HL-60 (cell line): ENCODE measurements around the gene TRAF4.
"Not testable (repeated sequence)": the region's sequence is repeated elsewhere in the genome, so short reads cannot be mapped to it uniquely, and the experiment has no call there.

Source experiments
- DNase-seq, 2 experiments: peaks; one replicate each; pipeline ENCODE4 v3.0.0-alpha.2; 2010 to 2020; ENCODE audit warnings: low read depth in 1 of 2, low spot score in 1 of 2
- H3K27ac ChIP-seq: fragments of 250-450 bp; sonication (Bioruptor Pico); replicated peaks from 2 replicates; pipeline ENCODE4 v1.5.1; 2020; ENCODE audit warnings: mild to moderate bottlenecking, moderate library complexity
- H3K27me3 ChIP-seq: fragments of 250-450 bp; sonication (Bioruptor Pico); 2 replicates; pipeline ENCODE4 v1.5.1; 2021; ENCODE audit warnings: mild to moderate bottlenecking, moderate library complexity; ENCODE audit not compliant: insufficient read depth, poor library complexity, severe bottlenecking
- H3K4me3 ChIP-seq: replicated peaks from 2 replicates; pipeline ENCODE4 v1.5.1; 2011; ENCODE audit warnings: mild to moderate bottlenecking, control low read depth, low read length; ENCODE audit not compliant: insufficient read depth
- GABPA ChIP-seq: IDR thresholded peaks from 2 replicates; pipeline ENCODE4 v1.6.1; 2012; ENCODE audit warnings: low read depth
- POLR2AphosphoS5 ChIP-seq: IDR thresholded peaks from 2 replicates; pipeline ENCODE4 v1.6.1; 2012; ENCODE audit warnings: low read depth
- SPI1 ChIP-seq: IDR thresholded peaks from 2 replicates; pipeline ENCODE4 v1.6.1; 2012; ENCODE audit warnings: low read depth, mild to moderate bottlenecking, borderline replicate concordance
- TF ChIP-seq, protein P1 (sequence below): IDR thresholded peaks from one replicate; pipeline ENCODE4 v1.5.1; 2011; ENCODE audit warnings: low read length, control low read depth, inconsistent platforms; ENCODE audit not compliant: insufficient read depth
- TF ChIP-seq, protein P2 (sequence below): IDR thresholded peaks from 2 replicates; pipeline ENCODE4 v1.6.1; 2012; ENCODE audit warnings: low read depth; ENCODE audit not compliant: insufficient replicate concordance

Gene TRAF4

DNA sequence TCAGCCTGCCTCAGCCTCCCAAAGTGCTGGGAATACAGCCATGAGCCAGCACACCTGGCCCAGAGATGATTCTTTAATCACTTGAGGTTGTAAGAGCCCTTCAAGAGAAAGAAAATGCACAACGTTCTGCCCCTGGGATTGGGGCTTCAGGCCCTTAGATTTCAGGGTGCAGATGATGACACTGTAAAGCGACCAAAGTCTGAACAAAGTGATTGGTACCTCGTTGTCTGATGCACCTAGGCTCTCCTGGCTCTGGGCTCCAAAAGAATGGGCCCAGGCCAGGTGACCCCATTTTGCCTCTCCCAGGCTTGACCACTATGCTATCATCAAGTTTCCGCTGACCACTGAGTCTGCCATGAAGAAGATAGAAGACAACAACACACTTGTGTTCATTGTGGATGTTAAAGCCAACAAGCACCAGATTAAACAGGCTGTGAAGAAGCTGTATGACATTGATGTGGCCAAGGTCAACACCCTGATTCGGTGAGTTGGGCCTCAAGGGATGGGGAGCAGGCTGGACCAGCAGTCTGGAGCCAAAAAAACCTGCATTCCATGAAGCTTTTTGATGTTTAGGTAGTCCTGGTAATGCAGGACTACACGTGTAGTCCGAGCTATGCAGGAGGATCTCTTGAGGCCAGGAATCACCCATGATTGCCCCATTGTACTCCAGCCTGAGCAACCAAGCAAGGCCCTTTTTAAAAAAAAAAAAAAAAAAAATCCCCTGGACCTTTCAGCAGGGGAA lies 21.2 kb upstream of the TRAF4 start:
- peak overlapping the region; percentile 76 for H3K4me3 ChIP-seq
- TF ChIP-seq, protein P1, sequence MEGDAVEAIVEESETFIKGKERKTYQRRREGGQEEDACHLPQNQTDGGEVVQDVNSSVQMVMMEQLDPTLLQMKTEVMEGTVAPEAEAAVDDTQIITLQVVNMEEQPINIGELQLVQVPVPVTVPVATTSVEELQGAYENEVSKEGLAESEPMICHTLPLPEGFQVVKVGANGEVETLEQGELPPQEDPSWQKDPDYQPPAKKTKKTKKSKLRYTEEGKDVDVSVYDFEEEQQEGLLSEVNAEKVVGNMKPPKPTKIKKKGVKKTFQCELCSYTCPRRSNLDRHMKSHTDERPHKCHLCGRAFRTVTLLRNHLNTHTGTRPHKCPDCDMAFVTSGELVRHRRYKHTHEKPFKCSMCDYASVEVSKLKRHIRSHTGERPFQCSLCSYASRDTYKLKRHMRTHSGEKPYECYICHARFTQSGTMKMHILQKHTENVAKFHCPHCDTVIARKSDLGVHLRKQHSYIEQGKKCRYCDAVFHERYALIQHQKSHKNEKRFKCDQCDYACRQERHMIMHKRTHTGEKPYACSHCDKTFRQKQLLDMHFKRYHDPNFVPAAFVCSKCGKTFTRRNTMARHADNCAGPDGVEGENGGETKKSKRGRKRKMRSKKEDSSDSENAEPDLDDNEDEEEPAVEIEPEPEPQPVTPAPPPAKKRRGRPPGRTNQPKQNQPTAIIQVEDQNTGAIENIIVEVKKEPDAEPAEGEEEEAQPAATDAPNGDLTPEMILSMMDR, result no peak
- TF ChIP-seq GABPA (no peak), POLR2AphosphoS5 (no peak), SPI1 (no peak)
- TF ChIP-seq, protein P2, sequence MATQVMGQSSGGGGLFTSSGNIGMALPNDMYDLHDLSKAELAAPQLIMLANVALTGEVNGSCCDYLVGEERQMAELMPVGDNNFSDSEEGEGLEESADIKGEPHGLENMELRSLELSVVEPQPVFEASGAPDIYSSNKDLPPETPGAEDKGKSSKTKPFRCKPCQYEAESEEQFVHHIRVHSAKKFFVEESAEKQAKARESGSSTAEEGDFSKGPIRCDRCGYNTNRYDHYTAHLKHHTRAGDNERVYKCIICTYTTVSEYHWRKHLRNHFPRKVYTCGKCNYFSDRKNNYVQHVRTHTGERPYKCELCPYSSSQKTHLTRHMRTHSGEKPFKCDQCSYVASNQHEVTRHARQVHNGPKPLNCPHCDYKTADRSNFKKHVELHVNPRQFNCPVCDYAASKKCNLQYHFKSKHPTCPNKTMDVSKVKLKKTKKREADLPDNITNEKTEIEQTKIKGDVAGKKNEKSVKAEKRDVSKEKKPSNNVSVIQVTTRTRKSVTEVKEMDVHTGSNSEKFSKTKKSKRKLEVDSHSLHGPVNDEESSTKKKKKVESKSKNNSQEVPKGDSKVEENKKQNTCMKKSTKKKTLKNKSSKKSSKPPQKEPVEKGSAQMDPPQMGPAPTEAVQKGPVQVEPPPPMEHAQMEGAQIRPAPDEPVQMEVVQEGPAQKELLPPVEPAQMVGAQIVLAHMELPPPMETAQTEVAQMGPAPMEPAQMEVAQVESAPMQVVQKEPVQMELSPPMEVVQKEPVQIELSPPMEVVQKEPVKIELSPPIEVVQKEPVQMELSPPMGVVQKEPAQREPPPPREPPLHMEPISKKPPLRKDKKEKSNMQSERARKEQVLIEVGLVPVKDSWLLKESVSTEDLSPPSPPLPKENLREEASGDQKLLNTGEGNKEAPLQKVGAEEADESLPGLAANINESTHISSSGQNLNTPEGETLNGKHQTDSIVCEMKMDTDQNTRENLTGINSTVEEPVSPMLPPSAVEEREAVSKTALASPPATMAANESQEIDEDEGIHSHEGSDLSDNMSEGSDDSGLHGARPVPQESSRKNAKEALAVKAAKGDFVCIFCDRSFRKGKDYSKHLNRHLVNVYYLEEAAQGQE, result no peak
- peaks cover 2% of the 10 kb centered on the region for H3K27me3 ChIP-seq
- DNase-seq, result no peak
- H3K27ac ChIP-seq, result peak overlapping the region; percentile 96

DNA sequence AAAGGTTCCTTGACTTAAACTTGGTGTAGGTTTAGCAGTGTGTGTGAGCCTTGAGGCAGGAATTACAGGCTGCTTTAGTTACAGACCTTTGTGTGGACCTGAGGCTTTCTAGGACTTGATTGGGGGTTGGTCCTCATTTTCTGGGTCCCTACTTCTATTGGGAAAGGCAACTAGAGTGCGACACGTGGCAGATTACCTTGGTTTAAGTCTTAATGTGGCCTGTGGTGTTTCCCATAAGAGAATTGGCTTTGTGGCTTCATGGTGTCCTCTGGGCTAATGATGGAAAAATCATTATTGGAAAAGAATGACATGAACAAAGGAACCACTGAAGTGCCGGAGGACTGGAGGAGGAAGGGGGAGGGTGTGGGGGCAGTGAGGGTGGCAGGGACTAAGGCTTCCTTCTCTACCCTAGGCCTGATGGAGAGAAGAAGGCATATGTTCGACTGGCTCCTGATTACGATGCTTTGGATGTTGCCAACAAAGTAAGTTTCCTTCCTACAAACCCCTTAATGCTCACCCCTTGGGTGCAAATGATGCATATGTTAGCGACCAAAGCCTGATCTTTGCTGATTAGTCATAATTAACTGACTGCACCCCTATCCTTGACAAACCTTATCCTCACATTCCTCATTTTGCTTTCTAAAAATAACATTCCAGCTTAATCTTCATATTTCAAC lies 20.5 kb upstream of the TRAF4 start:
- peak overlapping the region; percentile 76 for H3K4me3 ChIP-seq
- no peaks in the 10 kb centered on the region for H3K27me3 ChIP-seq
- DNase-seq, result peak in 1 of 2 experiments; percentile 39
- H3K27ac ChIP-seq, result no peak overlapping the region
- TF ChIP-seq SPI1 (no peak), GABPA (no peak), POLR2AphosphoS5 (no peak)
- TF ChIP-seq, protein P2, result no peak
- TF ChIP-seq, protein P1, result no peak

DNA sequence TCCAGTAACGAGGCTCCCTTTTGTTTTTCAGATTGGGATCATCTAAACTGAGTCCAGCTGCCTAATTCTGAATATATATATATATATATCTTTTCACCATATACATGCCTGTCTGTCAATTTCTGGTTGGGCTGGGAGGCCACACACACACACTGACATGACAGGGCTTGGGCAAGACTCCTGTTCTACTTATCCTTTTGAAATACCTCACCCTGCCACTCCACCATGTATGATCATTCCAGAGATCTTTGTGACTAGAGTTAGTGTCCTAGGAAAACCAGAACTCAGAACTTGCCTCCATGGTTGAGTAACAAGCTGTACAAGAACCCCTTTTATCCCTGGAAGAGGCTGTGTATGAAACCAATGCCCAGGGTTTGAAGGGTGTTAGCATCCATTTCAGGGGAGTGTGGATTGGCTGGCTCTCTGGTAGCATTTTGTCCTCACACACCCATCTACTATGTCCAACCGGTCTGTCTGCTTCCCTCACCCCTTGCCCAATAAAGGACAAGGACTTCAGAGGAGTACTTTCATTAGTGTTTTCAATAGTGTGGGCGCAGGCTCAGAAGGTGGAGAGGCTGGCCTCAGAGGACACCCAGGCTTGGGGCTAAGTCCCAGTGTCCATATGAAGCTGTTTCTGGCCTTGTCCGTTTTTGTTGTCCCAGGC lies 19.8 kb upstream of the TRAF4 start:
- not testable (repeated sequence) for H3K27me3 ChIP-seq, H3K27ac ChIP-seq, DNase-seq
- H3K4me3 ChIP-seq, result peak overlapping the region; percentile 68

DNA sequence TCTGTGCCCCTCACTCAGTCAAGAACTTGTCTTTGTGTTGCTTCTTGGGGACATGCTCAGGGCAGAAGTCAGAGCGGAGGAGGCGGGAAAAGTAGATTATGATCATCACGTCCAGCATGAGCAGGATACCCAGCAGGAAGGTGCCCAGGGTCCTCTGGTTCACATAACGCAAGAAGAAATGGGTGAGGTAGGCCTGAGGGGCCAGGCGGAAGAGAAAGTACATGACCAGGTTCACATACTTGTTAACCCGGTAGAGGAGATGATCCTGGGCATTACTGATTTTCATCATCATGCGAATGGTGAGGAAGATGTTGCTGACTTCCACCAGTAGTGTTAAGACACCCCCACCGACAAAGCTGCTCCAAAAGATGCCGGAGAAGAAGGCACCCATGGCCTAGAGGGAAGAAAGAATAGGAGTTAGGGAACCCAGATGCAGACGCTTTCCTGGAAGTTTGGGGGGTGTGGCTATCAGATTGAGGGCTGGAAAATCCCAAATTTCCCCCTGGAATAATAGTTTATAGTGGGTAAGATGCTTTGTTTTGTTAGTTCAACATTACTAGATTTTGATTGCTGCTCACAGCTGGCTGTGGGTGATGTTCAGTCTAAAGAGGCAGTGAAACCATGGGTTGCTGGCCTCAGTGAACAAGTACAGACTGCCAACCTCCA lies 19.2 kb upstream of the TRAF4 start:
- Histone ChIP-seq H3K27me3 (no peaks in the 10 kb centered on the region), H3K27ac (peak overlapping the region; percentile 80; the same call in 1 of the 2 replicates), H3K4me3 (peak overlapping the region; percentile 68)
- TF ChIP-seq, protein P1, result no peak
- peak; percentile 59; the same call in 1 of the 2 replicates for TF ChIP-seq POLR2AphosphoS5
- DNase-seq, result peak in 1 of 2 experiments; percentile 36
